Stimulated activated CD4-positive, alpha-beta T cell treated with anti-CD3 and anti-CD28 coated beads, Interleukin-4, amount 100 ng/mL, for 48 hours (primary cell): ENCODE results near the gene BST1.

Experiments used
- DNase-seq, 2 donors: peaks; one replicate each; pipeline ENCODE4 v3.0.0-alpha.2; 2020; ENCODE audit warnings: low read depth in 2 of 2

BST1 gene

GRCh38 chr4:15702941-15703403 lies at the start of gene BST1:
Gene BST1, plus strand, starts transcription at chr4:15703065. Its CDS starts 80 bp downstream, at chr4:15703145.
- DNase-seq: peak; percentile 33 to 40

GRCh38 chr4:15653420-15653819 lies 49.4 kb upstream of the BST1 start:
- DNase-seq: no peak

- no peak for DNase-seq
These were observed 48.8 kb upstream of the BST1 start for GRCh38 chr4:15653864-15654592.

- DNase-seq: peak in 1 of 2 donors; percentile 28
These were observed 48.2 kb upstream of the BST1 start for GRCh38 chr4:15654593-15655222.

GRCh38 chr4:15655223-15656037 lies 47.4 kb upstream of the BST1 start, which contains the start of gene FBXL5:
Gene FBXL5, minus strand, starts transcription at chr4:15655357. Its CDS starts 70 bp downstream, at chr4:15655287.
- DNase-seq: peak; percentile 64 to 78

- no peak for DNase-seq
These were observed 46.8 kb upstream of the BST1 start for GRCh38 chr4:15656038-15656470.

- DNase-seq: no peak
These were observed 45.5 kb upstream of the BST1 start for GRCh38 chr4:15657366-15657765.

- DNase-seq: no peak
These were observed 44.6 kb upstream of the BST1 start for GRCh38 chr4:15658136-15658770.

GRCh38 chr4:15658781-15659180 lies 44.1 kb upstream of the BST1 start:
- DNase-seq: no peak

- DNase-seq: no peak
These were observed 42.9 kb upstream of the BST1 start for GRCh38 chr4:15659768-15660570.

- DNase-seq: no peak
These were observed 37.0 kb upstream of the BST1 start for GRCh38 chr4:15665753-15666365.

- no peak for DNase-seq
These were observed 35.9 kb upstream of the BST1 start for GRCh38 chr4:15667006-15667405.

GRCh38 chr4:15668566-15669435 lies 34.1 kb upstream of the BST1 start:
- no peak for DNase-seq

GRCh38 chr4:15670576-15670975 lies 32.3 kb upstream of the BST1 start:
- DNase-seq: no peak

- DNase-seq: no peak
These were observed 30.8 kb upstream of the BST1 start for GRCh38 chr4:15672101-15672500.

GRCh38 chr4:15673337-15673736 lies 29.5 kb upstream of the BST1 start:
- no peak for DNase-seq

GRCh38 chr4:15674046-15674445 lies 28.8 kb upstream of the BST1 start:
- no peak for DNase-seq

- DNase-seq: no peak
These were observed 27.9 kb upstream of the BST1 start for GRCh38 chr4:15674926-15675325.

- no peak for DNase-seq
These were observed 27.5 kb upstream of the BST1 start for GRCh38 chr4:15675356-15675755.

GRCh38 chr4:15676039-15676438 lies 26.8 kb upstream of the BST1 start:
- DNase-seq: no peak
